HG02885 (cell line): ENCODE measurements around the gene RING1.
A peak's percentile ranks its signal among the peaks of the same experiment; 100 is the strongest.

Experiments
- ATAC-seq: cut with Tn5 transposase; IDR thresholded peaks from one replicate; pipeline ENCODE4 v1.9.1; 2021; ENCODE audit warnings: mild to moderate bottlenecking; ENCODE audit not compliant: unreplicated experiment, poor library complexity

Gene RING1

DNA sequence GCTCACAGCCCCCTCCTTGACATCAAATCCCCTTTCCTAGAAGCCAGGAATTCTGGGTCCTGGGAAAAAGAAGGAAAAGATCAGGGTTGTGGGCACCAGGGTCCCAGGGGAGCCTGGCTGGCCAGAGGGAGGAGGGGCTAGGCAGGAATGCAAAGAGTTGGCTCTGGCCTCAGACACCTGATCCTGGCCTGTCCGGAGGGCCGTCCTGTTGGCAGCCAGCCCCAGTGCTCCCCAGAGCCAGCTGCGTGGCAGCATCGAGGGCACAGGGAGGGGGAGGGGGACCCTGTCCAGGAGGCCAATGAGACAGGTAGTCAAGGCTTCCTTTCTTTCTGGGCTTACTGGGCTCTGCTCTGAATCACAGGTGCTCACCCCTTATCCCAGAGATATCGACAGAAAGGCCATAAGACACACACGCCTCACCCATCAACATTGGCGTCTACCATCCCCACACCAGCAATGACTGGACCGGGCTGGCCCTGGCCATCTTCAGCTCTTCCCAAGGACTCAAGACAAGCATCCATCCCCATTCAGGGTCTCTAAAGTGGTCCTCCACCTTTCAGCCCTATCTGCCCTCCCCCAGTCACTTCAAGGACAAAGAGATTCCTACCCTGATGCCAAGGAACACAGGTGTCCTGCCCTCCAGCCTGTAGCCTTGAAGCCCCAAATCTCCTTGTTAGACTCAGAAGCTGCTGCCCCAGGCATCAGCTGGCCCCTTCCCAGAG lies 16.8 kb upstream of the RING1 start:
- ATAC-seq: no peak

DNA sequence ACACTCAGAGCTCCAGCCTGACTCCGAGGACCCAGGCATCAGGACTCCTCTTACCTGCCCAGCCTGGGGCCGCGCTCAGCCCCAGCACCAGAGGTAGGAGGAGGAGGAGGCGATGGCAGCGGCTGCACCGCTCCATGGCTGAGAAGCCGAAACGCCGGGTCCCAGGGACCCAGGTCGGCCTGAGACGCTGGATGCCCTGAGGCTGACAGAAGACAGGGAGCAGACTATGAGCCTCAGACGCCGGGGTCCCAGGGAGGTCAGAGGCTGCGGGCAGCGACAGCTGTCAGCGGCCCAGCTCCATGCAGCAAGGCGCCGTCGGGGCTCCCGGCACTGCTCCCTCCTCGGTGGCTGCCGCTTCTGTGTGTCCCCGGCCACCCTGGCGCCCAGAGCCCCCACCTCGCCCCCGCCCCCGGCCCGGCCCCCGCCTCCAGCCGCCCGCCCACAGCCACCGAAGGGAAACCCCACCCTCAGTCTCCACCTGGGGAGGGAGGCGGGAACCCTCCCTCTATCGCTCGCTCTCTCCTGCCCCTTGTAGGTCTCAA lies 16.1 kb upstream of the RING1 start, which contains the start of gene COL11A2:
TSS of gene COL11A2 (minus strand) at position 363 of the 542 bp plus-strand sequence. CDS start at position 136, 227 bp downstream.
- no peak for ATAC-seq

DNA sequence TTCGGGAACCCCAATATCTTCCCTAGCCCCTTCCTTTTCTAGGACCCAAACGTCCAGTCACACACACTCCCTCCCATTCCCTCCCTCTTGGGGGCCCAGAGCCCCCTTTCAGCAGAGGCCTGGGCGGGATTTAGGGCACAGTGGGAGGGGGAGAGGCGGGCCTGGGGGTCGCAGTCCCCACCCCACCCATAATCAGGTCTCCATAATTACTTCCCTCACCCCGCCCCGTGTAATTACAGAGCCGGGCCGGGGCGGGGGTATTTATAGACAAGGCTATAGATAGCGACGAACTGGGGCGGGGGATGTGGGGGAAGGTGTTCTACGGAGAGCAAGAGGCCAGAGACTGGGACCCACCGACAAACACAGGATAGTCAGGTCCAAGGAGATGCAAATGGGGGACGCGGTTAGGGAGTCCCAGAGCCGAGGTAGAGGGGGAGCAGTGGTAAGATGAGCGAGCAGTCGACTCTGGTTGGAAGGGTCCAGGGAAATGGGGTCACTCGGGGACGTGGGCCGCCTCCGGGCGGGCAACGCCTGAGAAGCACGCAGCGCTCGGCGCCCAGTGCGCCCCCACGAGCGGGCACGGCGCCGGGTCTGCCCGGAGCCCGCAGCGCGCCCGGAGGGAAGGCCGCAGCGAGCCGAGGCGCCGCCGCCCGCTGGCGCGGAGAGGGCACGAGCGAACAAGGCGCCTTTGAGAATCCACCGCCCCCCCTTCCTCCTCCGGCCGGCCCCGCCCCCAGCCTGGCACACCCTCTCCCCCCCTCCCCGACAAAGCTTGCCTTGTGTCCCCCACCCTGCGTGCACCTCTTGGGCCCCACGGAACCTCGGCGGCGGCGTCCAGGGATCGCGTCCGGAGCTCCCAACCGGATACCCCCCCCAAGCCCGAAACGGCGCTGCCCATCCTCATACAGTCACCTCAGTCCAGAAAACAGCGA lies 15.4 kb upstream of the RING1 start:
- no peak for ATAC-seq

DNA sequence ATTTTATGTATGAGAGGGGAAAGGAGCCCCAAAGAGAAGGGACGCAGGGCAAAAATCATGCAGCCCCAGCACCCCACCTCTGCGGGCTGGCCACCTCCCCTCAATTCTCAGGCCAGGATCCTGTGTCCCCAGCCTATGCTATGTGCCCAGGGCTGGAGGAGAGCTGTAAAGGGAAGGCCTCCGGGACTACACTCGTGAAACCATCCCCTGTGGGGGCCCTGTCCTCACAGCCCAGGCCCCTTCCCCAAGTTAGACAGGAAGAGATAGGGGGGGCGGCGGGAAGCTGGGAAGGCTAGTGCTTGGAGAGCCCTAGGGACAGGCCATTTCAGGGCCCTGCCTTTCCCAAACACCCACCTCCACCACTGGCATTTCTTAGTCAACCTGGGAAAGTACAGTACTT lies 14.7 kb upstream of the RING1 start:
- no peak for ATAC-seq

DNA sequence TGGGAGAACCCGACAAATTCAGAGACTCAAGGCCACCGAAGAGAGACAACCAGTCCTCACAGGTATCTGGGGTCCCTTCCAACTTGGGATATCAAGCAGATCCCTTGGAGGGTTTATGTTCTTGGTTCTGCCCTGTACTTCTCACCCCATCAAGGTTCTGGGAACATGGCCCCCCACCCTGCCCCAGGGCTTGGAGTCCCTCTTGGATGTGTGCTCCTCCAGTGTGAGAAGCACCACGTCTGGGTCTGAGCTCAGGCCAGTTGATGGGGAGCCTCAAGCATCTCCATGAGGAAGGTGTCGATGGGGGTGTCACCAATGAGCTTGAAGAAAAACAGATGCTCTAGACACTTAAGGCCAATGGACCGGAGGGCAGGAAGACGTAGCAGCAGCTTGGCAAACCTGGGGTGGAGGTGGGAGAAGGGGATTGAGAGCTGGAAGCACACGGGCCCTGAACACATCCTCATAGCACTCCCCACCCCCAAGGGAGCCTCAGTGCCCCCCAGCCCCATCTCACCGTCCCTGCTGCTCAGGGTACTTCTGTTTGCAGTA lies 13.8 kb upstream of the RING1 start:
- no peak for ATAC-seq

DNA sequence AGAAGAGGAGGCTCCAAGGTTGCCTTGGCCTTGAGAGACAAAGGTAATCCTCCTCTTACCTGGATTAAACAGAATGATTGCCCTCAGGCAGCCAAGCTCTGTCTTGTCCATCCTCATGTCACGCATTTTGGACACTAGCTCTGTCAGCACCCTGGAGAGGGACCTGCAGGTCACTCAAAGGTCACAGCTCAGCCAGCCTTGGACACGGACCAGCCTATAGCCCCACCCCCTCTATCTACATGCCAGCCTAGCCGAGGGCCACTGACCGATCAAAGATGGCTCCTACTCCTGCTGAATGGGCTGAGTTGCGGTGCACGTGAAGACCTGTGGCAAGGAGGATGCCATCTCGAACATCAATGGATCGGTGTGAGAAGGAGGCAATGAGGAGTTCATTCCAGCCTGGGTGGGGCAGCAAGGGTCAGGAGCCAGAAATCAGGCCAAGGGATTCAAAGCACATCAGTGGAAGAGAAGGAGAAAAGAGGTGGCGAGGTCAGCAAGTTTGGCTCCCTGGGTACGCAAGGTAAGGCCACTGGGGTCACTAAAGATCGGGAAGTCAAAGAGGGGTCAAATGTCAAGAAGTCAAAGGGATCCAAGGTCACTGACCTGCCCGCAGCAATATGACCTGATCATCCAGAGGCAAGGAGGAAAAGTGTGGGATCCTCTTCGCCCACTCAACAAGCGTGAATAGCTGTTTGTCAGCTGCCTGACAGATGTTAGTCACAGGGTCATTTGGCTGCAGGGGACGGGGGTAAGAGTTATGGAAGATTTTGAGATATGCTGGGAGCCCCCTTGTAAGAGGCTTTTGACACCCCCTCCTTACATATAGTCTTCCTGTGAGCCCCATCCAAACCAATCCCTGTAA lies 12.8 kb upstream of the RING1 start:
- no peak for ATAC-seq

DNA sequence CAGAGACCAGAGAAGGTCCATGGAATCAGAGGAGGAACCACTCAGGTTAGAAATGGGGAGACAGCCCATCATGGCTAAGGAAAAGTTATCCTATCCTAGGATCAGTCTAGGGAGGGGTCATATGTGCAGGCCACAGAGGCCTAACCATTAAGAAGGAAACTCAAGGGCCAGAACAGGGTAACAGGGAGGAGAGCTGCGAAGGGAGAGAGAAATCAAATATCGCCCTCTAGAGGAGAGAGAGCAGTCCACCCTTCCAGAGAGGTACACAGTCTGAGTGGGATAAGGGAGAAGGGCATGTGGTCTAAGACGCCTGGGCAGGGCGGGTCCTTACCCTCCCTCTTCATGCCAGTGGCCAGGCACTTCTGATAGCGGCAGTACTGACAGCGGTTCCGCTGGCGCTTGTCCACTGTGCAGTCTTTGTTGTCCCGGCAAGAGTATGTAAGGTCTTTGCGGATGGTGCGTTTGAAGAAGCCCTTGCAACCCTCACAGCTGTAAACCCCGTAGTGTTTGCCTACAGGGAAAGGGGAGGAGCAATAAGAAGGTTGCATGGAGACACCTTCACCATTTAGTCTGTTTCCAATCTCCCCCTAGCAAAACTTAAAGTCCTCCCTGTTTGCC lies 10.8 kb upstream of the RING1 start:
- no peak for ATAC-seq

DNA sequence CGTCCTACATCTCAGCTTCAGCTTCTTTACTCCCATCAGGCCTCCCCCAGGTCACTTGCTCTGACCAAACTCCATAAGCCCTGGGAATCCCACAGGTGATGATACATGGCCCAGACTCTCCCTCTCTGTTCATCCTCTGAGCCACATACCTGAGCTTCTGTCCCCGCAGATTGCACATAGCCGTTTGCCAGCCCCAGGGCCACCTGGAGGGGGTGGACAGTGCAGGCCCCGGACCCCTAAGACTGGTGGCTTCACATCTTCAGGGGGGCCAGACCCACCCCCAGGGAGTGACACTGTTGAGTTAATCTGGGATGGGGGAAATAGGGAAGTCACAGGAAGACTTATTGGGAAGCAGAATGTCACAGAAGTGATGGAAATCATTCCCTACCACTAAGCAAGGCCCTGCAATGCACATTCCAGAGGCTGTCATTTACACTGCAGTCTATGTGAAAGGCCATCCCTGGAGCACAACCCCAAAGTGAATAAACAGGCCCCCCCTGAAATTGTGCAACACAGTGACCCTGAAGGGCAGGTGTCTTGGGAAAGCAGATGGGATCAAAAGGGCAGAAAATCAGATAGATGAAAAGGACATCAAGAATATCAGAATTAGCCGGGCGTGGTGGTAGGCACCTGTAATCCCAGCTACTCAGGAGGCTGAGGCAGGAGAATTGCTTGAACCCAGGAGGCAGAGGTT lies 10.0 kb upstream of the RING1 start:
- no peak for ATAC-seq

DNA sequence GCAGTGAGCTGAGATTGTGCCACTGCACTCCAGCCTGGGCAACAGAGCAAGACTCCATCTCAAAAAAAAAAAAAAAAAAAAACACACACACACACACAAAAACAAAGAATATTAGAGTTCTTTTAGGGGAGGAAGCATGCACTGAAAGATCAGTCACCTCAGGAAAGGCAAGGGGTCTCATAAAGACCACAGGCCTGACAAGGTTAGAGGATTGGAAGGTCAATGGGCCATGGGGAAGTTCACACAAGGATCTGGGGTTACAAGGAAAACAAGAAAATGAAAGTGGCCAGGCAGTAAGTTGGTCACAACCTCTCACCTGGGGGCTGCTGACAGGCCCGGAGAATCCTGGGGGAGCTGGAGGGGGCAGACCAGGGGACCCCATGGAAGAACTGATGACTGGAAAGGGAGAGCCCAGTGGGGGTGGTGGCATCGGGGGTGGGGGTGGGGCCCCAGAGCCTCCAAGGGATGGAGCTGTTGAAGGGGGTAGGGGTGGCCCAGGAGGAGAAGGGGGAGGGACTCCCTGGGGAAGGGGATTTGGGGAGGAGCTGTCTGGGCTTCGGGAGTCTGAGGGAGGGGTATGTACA lies 9.4 kb upstream of the RING1 start:
- ATAC-seq: no peak

DNA sequence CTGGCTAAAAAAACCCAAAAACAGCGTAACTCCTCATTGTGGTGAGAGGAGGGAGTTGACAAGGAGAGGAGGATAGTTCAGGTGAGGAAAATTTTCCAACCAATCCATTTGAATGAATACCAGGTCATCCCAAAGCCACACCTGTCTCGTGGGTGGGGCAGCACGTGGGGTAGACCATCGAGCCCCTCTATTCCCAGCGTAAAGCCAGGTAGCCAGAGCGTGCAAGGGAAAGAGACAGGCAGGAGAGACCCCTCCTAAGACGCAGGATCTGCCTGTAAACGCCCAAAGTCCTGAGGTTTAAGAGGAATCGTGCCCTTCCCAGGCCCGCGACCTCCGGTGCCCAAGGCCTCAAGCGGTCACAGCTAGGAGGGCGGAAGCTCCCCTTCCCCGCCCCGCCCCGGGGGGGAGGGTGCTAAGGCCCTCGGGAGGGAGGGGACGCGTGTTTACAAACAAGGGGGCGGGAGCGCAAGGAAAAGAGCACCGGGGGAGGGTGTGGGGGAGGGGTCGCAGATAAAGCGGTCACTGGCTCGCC lies 8.5 kb upstream of the RING1 start:
- peak; percentile 33 for ATAC-seq

DNA sequence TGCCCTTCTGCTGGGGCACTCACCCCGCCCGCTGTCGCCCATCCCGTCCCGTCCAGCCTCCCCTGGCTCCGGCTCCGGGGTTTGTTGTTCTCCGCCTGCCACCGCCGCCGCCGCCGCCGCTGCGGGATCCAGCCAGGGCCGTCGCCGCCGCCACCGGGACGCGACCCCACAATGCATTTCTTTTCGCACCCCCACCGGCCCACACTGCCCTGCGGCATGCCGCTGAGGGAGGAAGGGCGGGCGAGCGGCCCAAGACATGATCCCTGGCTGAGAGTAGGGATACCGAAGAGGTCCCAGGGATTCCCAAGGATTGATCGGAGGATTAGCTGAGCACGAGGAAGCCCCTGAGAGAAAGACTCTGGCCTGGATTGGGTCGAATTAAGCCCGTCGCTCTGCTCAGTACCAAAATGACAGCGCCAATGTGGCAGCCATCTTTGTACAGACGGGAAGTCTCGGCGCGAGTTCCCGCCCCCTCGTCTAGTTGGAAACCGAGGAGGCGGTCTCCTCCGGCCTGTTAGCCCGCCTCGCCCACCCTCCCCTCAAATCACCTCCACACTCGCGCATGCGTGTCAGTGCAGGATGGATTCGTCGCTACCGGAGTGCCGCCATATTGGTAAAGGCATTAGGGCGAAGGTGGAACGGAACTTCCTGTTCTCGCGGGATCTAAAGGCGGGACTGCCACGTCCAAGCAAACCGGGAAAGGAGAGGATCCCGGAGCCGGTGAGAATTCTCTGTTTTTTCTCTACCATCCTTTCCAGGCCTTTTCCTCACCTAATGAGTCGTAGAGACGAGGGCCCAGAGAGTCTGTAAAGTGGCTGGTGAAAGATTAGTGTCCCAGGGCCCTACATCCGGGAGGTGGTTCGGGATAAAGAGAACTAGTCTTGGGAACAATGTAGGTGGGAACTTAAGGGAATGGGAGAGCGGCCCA lies 7.8 kb upstream of the RING1 start, which contains the start of the genes RXRB and SLC39A7:
TSS of gene RXRB (minus strand) at position 447 of the 928 bp plus-strand sequence. CDS start at position 258, 189 bp downstream.
TSS of gene SLC39A7 (plus strand) at position 649 of the 928 bp plus-strand sequence. CDS start 379 bp downstream, outside the sequence.
- ATAC-seq: peak; percentile 52

DNA sequence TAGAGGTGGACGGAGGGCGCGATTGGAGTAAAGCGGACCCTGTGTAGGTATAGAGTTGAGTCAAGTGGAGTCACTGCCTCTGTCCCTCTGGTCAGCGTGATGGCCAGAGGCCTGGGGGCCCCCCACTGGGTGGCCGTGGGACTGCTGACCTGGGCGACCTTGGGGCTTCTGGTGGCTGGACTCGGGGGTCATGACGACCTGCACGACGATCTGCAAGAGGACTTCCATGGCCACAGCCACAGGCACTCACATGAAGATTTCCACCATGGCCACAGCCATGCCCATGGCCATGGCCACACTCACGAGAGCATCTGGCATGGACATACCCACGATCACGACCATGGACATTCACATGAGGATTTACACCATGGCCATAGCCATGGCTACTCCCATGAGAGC lies 7.2 kb upstream of the RING1 start:
- no peak for ATAC-seq

DNA sequence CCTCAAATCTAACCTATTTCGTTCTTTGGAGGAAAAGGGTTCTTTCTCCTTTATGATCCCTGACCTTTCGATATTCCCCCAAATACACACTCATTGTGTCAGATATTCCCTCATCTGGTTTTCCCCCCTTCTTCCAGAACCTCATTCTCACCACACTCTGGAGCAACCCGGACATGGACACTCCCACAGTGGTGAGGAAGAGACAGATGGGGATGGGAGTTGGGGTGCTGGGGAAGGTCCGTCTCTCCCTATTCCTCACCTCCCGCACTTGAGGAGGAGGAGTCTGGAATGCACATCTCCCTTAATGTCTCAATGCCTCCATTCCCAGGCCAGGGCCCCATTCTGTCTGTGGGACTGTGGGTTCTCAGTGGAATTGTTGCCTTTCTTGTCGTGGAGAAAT lies 6.4 kb upstream of the RING1 start:
- ATAC-seq: no peak

DNA sequence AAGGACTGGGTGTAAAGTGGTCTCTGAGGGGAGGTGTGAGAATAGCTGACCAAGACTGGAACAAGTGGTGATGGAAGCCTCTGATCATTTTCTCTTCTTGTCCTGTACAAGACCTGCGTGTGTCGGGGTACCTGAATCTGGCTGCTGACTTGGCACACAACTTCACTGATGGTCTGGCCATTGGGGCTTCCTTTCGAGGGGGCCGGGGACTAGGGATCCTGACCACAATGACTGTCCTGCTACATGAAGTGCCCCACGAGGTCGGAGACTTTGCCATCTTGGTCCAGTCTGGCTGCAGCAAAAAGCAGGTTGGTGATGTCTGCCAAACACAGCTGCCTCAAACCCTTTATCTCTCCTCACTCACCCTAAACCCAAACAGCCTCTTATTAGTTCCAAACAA lies 5.5 kb upstream of the RING1 start:
- ATAC-seq: no peak

DNA sequence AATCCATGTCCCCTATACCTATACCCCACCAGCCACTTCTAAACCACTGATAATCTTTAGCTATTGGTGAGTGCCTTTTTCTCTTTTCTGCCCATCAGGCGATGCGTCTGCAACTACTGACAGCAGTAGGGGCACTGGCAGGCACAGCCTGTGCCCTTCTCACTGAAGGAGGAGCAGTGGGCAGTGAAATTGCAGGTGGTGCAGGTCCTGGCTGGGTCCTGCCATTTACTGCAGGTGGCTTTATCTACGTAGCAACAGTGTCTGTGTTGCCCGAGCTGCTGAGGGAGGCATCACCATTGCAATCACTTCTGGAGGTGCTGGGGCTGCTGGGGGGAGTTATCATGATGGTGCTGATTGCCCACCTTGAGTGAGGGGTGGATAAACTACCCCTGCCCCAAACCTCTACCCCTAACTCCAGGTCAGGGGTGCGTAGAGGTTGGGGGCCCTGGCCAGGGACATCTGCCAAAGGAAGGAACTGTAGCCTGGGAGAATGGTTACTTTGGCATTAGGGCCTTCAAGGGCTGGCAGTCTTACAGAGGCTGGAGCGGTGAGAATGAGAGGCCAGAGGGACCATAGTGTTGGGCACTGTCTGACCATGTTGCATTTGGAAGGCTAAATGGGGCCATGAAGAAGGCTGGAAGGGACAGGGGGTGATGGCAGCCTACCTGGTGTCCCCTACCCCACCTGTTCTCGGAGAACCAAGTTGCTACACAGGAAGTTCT lies 4.7 kb upstream of the RING1 start:
- ATAC-seq: no peak

DNA sequence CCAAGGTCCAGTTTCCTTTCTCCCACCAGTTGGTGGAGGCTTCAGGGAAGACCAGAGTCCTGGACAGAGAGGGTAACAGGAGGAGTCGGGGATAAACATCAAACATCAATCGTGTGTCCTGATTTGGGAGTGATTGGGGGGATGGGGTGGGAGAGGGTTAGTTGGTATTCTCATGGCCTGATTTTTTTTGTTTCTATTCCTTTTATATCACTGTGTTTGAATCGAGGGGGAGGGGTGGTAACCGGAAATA lies 4.2 kb upstream of the RING1 start:
- ATAC-seq: no peak
